ENCODE results near the gene RELA. TPM values are rescaled to one million over a fixed set of nuclear protein-coding genes. Genes with fewer than 3 reads are reported as not detected.

RELA gene
- total RNA-seq, 1 donor from 2014 or later = 79.7 TPM

DNA sequence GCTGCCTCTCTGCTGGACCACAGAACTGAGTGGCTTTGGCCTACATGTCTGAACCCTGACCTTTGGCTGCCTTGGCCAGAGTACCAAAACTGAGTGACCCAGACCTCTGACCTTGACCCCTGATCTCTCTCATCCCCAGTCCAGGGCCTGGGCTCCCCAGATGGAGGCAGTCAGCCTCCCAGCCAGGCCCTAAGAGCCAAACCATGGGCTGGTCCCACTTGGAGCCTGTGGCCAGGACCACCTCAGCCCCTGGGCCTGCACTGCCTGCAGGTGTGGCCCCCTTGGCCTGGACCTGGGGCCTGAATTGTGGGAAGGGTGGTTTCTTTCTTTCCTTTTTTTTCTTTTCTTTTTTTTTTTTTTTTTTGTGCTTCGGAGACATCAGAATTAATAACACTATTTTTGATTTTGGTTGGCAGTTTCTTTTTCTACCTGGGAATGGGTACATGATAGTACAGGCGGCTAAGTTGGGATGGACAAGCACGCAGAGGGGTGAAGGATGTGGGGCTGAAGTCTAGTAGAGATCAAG, 25.6 kb downstream of the RELA start:
- H3K4me3 Mint-ChIP-seq (ENCODE audit: unreplicated experiment) = peak overlapping the region; percentile 79
- H3K9me3 Mint-ChIP-seq (ENCODE audit: unreplicated experiment) = no peaks in the 10 kb centered on the region
- peaks cover 12% of the 10 kb centered on the region for H3K36me3 Mint-ChIP-seq (ENCODE audit: unreplicated experiment)
- DNase-seq (ENCODE audit: extremely low spot score, unreplicated experiment) = no peak
- no peaks in the 10 kb centered on the region for H3K27me3 Mint-ChIP-seq (ENCODE audit: unreplicated experiment)
- TF ChIP-seq, protein P1, sequence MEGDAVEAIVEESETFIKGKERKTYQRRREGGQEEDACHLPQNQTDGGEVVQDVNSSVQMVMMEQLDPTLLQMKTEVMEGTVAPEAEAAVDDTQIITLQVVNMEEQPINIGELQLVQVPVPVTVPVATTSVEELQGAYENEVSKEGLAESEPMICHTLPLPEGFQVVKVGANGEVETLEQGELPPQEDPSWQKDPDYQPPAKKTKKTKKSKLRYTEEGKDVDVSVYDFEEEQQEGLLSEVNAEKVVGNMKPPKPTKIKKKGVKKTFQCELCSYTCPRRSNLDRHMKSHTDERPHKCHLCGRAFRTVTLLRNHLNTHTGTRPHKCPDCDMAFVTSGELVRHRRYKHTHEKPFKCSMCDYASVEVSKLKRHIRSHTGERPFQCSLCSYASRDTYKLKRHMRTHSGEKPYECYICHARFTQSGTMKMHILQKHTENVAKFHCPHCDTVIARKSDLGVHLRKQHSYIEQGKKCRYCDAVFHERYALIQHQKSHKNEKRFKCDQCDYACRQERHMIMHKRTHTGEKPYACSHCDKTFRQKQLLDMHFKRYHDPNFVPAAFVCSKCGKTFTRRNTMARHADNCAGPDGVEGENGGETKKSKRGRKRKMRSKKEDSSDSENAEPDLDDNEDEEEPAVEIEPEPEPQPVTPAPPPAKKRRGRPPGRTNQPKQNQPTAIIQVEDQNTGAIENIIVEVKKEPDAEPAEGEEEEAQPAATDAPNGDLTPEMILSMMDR (IDR thresholded peaks at IDR 0.05) = no peak
- peaks cover 20% of the 10 kb centered on the region for H3K4me1 Mint-ChIP-seq (ENCODE audit: unreplicated experiment)
- H3K27ac Mint-ChIP-seq (ENCODE audit: unreplicated experiment) = peak overlapping the region; percentile 73

DNA sequence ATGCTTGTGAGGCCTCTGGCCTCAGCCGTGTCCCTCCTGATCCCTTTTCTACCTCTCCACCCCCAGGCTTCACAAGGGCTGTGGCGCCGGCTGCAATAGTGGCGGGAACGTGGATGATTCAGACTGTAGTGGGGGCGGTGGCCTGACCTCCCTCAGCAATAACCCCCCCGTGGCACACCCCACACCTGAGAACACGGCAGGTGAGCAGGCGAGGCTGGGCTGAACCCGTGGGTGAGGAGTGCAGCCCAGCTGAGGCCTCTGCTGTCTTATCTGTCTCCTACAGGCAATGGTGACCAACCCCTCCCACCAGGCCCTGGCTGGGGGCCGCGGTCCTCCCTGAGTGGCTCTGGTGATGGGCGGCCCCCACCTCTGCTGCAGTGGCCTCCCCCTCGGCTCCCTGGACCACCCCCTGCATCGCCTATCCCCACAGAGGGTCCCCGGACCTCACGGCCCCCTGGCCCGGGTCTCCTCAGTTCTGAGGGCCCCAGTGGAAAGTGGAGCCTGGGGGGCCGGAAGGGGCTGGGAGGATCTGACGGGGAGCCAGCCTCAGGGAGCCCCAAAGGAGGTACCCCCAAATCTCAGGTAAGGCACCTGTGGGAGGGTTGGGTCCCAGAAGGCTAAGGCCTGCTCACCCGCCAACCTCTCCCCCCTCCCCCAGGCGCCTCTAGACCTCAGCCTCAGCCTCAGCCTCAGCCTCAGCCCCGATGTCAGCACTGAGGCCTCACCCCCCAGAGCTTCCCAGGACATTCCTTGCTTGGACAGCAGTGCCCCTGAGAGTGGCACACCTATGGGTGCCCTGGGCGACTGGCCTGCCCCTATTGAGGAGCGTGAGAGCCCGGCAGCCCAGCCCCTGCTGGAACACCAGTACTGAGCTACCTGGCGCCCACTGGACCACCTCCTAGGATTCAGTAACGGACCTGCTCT, 26.3 kb downstream of the RELA start:
- no peaks in the 10 kb centered on the region for H3K9me3 Mint-ChIP-seq (ENCODE audit: unreplicated experiment)
- peak overlapping the region; percentile 73 for H3K27ac Mint-ChIP-seq (ENCODE audit: unreplicated experiment)
- DNase-seq (ENCODE audit: extremely low spot score, unreplicated experiment) = no peak
- H3K4me1 Mint-ChIP-seq (ENCODE audit: unreplicated experiment) = peaks cover 20% of the 10 kb centered on the region
- H3K4me3 Mint-ChIP-seq (ENCODE audit: unreplicated experiment) = no peak overlapping the region
- H3K27me3 Mint-ChIP-seq (ENCODE audit: unreplicated experiment) = no peaks in the 10 kb centered on the region
- peaks cover 12% of the 10 kb centered on the region for H3K36me3 Mint-ChIP-seq (ENCODE audit: unreplicated experiment)
- TF ChIP-seq, protein P1 (IDR thresholded peaks at IDR 0.05) = no peak

DNA sequence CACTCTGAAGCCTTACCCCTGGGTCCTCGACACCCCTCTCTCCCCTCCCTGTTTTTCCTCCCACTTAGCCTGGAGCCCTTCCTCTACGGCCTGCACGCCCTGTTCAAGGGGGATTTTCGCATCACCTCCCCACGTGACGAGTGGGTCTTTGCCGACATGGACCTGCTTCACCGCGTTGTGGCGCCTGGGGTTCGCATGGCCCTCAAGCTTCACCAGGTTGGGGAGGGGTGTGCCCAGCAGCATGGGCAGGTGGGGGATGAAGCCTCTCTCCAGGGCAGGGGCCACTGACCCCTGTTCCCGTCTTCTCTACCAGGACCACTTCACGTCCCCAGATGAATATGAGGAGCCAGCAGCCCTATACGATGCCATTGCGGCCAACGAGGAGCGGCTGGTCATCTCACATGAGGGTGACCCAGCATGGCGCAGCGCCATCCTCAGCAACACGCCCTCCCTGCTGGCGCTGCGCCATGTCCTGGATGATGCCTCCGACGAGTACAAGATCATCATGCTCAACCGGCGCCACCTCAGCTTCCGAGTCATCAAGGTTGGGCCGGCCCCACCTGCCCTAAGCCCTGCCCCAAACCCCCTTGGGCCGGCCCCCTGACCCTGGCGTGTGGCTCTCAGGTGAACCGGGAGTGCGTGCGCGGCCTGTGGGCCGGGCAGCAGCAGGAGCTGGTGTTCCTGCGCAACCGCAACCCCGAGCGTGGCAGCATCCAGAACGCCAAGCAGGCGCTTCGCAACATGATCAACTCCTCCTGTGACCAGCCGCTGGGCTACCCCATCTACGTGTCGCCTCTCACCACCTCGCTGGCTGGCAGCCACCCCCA, 27.6 kb downstream of the RELA start:
- DNase-seq (ENCODE audit: extremely low spot score, unreplicated experiment) = no peak
- Mint-ChIP-seq H3K9me3 (ENCODE audit: unreplicated experiment) (no peaks in the 10 kb centered on the region), H3K36me3 (ENCODE audit: unreplicated experiment) (peaks cover 16% of the 10 kb centered on the region), H3K27ac (ENCODE audit: unreplicated experiment) (no peak overlapping the region), H3K4me3 (ENCODE audit: unreplicated experiment) (no peak overlapping the region), H3K4me1 (ENCODE audit: unreplicated experiment) (peaks cover 17% of the 10 kb centered on the region), H3K27me3 (ENCODE audit: unreplicated experiment) (no peaks in the 10 kb centered on the region)
- TF ChIP-seq, protein P1 (IDR thresholded peaks at IDR 0.05) = no peak

DNA sequence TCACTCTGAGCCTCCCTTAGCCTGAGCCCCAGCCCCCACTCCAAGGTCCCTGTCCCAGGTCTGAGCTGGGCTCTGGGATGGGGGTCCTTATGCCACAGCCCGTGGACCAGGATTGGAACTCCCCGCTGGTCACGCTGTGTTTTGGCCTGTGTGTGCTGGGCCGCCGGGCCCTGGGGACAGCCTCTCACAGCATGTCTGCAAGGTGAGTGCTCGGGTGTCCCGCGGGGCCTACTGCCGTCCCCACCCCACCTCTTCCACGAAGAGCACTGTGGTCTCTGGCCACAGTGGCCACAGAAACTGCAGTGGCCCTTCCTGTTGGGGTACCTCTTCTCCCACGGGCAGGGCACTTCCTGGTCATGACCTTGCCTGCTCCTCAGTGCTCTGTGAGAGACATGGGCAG, 28.3 kb downstream of the RELA start:
- H3K4me3 Mint-ChIP-seq (ENCODE audit: unreplicated experiment) = no peak overlapping the region
- peaks cover 17% of the 10 kb centered on the region for H3K36me3 Mint-ChIP-seq (ENCODE audit: unreplicated experiment)
- DNase-seq (ENCODE audit: extremely low spot score, unreplicated experiment) = no peak
- H3K27ac Mint-ChIP-seq (ENCODE audit: unreplicated experiment) = no peak overlapping the region
- TF ChIP-seq, protein P1 (IDR thresholded peaks at IDR 0.05) = no peak
- peaks cover 17% of the 10 kb centered on the region for H3K4me1 Mint-ChIP-seq (ENCODE audit: unreplicated experiment)
- no peaks in the 10 kb centered on the region for H3K9me3 Mint-ChIP-seq (ENCODE audit: unreplicated experiment)
- H3K27me3 Mint-ChIP-seq (ENCODE audit: unreplicated experiment) = no peaks in the 10 kb centered on the region

DNA sequence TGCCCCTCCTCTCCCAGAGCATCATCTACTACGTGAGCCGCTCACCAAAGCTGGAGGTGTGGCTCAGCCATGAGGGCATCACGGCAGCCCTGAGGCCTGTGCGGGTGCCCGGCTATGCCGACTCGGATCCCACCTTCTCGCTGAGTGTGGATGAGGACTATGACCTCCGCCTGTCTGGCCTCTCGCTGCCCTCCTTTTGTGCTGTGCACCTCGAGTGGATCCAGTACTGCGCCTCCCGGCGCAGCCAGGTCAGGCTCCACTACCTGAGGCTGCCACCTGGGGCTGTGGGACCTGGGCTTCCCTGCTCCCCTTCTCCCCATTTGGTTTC, 28.6 kb downstream of the RELA start:
- no peak for DNase-seq (ENCODE audit: extremely low spot score, unreplicated experiment)
- no peaks in the 10 kb centered on the region for H3K9me3 Mint-ChIP-seq (ENCODE audit: unreplicated experiment)
- H3K36me3 Mint-ChIP-seq (ENCODE audit: unreplicated experiment) = peaks cover 20% of the 10 kb centered on the region
- no peak overlapping the region for H3K27ac Mint-ChIP-seq (ENCODE audit: unreplicated experiment)
- H3K4me3 Mint-ChIP-seq (ENCODE audit: unreplicated experiment) = no peak overlapping the region
- H3K27me3 Mint-ChIP-seq (ENCODE audit: unreplicated experiment) = no peaks in the 10 kb centered on the region
- peaks cover 17% of the 10 kb centered on the region for H3K4me1 Mint-ChIP-seq (ENCODE audit: unreplicated experiment)
- TF ChIP-seq, protein P1 (IDR thresholded peaks at IDR 0.05) = no peak

All from osteocyte (in vitro differentiated cells).